NCI-H2171 treated with DMSO at 0.1 percent for 48 hours (cell line): ENCODE results near the gene RNF38.
A peak's percentile ranks its signal among the peaks of the same experiment; 100 is the strongest.
"Not testable (repeated sequence)": the region's sequence is repeated elsewhere in the genome, so short reads cannot be mapped to it uniquely, and the experiment has no call there.

ENCODE experiments used
- DNase-seq: peaks from one replicate; lab custom pipeline; 2025; lab: John Stamatoyannopoulos, UW

Gene RNF38

DNA sequence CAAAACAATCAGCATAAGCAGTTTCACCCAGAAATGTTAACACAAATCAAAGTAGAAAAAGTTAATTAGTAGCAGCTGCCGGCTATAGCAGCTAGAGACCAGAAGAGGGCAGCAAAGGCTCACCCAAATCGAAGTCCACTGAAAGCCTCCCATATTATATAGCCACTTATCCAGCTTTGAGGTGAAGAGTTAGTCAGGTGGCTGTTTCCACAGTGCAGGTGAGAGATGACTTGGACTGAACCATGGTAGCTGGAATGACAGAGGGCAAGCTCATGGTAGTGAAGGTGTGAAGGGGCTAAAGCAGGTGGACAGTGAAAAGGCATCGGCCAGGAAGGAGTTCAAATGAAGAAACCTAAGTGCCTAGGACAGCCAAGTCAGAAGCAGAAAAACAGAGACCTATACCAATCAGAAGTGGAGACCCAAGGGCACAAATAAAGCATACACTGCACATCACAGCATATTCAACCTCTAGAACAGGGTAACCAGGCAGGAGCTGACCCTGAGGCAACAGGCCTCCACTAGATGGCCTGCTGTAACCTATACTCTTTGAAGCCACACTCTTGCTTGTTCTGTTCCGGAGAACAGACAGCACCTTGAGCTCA, 7.2 kb upstream of the RNF38 start:
- peak; percentile 66 for DNase-seq

DNA sequence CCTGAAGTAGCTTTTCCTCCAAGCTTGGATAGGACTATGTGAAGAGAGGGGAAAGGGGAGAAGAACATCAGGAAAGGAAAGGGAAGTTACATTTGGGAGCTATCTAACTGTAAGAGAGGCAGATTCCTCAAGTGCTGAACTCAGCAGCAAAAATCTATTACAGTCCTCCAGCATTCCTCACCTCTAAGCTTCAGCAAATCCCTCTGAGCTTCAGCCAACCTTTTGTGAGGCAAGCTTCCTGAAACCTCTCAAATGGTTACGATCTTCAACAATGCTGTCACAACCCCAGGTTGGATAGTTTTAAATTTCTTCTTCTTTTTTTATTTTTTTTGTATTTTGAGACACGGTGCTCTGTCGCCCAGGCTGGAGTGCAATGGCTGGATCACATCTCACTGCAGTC, 2.5 kb upstream of the RNF38 start:
- DNase-seq: no peak

DNA sequence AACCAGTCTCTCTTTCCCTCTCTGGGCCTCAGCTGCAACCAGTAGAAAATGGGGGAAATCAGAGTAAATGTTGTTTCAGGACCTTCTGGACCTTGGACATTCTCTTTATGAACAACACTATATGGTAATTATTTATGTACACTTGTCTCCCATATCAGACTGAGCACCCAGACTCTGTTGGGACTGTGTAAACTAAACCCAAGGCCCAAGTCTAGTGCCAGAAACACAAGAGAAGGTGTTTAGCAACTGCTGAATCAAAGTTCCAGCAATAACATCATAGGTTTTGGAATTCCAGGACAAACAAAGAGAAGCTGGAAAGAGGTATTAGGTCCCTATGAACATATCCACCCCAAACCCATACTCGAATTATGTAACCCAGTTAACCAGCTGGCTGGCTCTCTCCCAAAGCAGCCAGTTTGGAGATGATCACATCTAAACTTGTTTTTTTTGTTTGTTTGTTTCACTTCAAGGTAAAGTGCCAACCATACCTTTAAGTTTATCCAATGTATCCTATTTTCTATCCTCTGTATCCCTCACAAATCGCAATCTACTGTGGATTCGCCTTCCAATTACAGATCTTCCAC, 1.9 kb upstream of the RNF38 start:
- no peak for DNase-seq

DNA sequence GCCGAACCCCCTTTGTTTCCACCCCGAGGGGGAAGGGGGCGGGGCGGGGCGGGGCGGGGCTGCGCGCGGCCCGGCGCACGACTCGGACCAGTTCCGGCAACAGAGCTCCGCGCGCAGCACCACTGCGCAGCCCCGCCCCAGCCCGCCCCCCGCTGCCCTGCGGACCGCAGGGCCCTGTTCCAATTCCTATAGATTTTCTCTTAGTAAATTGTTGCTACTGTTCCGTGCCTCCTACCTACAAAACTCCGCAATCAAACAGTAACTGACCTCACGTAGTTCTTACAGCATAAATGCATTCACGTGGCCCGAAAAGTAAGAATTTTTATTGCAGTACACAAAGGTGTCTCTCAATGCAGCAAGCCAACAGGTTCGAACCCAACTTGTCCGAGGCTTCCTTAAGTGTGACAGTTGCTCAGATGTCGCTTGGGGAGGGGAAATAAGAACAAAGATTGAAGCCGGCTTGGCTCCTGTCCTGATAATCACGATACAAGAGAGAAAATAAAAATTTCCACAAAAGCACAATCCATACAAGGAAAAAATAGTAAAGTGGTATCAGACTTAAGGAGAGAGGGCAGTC, 1.2 kb upstream of the RNF38 start:
- DNase-seq: no peak

DNA sequence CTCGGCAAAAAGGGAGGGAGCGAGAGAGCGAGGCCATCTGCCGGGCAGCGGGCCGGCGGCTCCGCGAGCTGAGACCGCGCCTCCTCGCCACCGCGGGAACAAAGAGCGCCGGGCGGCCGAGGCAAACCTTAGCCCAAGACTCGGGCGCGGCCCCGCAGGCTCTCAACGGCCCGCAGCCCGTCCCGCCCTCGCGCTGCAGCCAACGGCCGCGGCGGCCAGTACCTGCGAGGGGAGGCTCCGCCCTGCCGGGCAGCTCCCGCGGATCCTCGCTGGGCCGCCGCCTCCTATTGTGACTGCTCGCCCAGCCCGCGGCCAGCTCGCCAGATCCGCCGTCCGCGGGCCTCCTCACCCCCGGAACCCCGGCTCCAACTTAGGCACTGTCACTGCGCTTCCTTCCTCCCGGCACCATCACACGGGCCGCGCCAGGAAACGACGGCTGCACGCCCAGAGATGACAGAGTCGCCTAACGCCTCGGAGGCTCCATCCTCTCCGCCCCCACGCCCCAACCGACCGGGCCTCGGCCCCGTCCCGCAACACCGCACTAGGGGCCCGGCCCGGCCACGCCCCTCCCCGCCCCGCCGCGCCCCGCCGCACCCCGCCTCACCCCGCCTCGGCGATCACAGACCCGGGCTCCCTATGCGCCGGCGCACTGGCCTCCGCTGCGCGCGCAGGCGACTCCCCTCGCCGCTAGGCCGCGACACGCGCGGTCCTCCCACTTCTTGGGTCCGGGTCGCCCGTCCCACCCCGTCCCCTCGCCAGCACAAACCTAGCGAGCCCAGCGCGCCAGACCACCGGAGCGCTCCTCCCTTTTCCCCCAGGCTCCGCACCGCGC, 479 bp upstream of the RNF38 start:
- DNase-seq: peak; percentile 66

DNA sequence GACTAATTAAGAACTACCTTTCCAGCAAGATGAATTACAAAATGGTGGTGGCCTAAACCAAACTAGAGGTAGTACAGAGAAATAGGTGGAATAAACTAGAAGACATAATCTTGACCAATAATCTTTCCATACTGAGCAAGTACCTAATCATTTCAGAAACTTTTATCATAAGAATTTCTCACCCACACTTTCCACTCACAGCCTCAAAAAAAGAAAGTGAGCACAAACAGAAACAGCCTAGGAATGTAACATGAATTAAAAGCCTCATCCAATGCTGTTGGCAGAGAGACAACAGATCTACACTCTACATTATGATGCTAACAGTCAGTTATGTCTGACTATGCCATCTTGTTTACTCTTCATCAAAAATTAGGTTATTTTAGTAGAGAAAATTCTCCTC, 1.3 kb downstream of the RNF38 start:
- no peak for DNase-seq

DNA sequence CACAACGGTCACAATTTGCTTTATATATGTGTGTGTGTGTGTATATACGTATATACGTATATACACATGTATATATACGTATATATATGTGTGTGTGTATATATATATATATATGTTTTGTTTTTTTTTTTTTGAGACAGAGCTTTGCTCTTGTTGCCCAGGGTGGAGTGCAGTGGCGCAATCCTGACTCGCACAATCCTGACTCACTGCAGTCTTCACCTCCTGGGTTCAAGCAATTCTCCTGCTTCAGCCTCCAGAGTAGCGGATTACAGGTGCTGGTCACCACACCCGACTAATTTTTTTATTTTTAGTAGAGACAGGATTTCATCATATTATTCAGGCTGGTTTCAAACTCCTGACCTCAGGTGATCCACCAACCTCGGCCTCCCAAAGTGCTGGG, 3.1 kb downstream of the RNF38 start:
- no peak for DNase-seq

DNA sequence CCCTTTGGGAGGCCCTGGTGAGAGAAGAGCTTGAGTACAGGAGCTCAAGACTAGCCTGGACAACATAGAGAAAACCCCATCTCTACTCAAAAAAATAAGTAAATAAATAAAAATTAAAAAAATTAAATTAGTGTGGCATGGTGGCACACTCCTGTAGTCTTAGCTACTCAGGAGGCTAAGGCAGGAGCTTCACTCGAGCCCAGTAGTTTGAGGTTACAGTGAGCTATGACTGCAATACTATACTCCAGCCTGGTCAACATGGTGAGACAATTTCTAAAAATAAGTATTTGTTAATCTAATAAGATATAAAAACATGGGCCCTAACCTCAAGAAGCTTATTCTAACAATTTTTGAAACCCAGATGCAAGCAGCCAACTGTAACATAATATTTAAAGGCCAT, 7.6 kb downstream of the RNF38 start:
- no peak for DNase-seq

DNA sequence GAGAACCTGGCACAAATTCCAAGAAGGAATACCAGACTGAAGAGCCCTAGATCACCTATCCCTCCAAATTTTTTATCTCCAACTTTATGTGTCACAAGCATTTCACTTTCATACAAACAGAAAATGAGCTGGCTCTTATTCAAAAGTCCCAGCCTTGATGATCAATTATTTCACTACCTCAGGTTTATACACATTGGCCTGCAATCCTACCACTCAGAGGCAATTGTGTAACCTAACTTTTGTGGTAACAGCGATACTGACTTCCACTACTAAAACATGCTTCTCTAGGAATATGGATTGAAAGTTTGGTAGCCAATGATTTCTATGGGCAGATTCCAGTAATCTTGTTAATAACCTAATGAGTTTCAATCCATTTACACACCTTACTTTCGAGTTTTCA, 10.5 kb downstream of the RNF38 start:
- DNase-seq: no peak

DNA sequence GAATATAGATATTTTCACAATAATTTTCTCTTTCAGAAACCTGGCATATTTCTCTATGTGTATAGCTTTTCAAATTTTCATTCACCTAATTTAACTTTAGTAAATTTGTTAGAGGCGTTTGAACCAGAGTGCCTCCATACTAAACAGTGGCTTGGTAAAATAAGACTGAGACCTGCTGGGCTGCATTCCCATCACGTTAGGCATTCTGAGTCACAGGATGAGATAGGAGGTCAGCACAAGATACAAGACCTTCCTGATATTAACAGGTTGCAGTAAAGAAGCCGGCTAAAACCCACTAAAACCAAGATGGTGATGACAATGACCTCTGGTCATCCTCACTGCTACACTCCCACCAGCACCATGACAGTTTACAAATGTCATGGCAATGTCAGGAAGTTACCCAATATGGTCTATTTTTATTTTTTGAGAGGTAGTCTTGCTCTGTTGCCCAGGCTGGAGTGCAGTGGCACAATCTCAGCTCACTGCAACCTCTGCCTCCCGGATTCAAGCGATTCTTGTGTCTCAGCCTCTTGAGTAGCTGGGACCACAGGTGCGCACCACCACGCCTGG, 13.6 kb downstream of the RNF38 start:
- not testable (repeated sequence) for DNase-seq

DNA sequence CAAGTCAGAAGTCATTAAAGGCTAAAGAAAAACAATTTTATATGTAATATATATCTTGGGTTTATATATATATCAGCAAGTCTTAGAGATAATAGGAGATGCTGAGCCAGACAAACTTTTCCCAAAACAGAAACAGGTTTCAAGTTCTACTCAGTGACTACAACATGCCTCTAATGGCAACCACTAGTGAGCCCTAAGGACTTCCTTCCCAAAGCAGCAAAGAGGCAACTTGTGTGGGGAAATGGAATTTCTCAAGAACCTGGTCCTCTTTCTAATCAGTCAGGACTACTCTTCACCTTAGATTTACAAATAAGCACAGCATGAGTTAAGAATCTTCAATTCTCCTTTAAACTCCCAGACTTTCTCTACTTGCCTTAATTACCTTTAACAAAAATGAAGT, 17.6 kb downstream of the RNF38 start:
- DNase-seq: no peak

DNA sequence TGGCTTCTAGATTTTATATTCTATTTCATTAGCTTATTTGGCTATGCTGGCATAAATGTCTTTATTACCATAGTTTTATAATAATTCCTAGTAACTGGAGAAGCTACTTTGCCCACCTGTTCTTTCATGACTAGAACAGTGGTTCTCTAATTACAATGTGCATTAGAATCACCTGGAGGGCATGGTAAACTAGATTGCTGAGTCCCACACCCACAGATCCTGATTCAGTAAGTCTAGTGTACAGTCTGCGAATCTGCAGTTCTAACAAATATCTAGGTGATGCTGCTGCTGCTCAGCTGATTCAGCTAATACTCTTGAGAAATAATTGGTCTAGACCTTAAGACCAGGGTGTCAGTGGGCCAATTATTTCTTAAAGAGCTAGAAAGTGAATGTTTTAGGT, 35.5 kb downstream of the RNF38 start:
- no peak for DNase-seq

DNA sequence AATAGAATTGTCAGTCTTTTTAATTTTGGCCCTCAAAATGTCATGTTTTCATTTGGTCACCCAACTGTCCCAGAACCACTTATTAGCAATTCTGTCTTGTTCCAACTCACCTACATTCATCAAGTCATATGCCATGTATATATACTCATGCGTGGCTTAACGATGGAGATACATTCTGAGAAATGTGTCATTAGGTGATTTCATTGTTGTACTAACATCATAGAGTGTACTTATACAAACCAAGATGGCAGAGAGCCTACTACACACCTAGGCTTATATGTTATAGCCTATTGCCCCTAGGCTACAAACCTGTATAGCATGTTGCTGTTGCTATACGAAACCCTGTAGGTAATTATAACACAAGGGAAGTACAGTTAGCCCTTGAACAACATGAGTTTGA, 36.6 kb downstream of the RNF38 start:
- DNase-seq: no peak

DNA sequence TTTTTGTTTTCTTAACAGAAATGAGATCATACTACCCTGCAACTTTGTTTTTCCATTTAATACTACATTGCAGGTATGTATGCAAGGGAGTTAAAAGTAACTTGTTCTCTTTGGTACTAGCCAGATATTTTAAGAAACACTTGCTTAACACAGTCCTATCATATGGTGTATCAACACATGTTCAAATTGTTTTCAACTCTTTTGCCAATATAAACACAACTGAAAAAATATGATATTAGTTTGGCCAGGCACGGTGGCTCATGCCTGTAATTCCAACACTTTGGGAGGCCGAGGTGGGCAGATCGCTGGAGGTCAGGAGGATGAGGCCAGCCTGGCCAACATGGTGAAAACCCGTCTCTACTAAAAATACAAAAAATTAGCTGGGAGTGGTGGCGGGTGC, 41.6 kb downstream of the RNF38 start:
- no peak for DNase-seq

DNA sequence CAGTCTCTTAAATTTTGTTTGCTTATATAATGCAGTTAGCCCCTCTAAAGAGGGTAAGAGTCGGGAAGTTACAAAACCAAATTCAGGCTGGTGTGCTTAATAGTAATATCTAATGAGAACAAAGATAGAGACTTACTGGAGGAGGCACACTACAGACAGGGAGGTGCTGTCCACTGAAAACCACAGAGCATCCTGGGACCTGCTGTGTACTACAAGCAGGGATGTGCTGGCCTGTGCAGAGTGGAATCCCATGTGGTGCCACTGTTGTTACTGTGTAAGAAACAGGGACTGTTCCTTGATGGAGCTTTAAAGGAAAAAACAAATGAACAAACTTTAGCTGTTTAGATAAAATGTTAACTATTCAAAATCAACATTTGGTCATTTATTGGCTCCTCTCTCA, 42.4 kb downstream of the RNF38 start:
- no peak for DNase-seq

DNA sequence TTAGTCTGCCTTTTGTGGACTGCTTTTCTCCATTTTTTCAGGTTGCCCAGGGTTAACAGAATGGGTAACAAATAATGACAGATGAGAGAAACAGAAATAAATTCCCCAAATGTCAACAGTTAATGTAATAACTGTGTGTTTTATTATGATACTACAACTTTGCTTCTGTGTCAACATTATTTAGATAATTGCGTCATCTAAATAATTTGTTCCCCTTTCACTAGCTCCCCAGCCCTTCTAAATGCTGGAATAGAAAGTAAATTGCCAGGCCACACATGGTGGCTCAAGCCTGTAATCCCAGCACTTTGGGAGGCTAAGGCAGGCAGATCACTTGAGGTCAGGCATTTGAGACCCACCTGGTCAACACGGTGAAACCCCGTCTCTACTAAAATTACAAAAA, 53.5 kb downstream of the RNF38 start:
- DNase-seq: no peak

DNA sequence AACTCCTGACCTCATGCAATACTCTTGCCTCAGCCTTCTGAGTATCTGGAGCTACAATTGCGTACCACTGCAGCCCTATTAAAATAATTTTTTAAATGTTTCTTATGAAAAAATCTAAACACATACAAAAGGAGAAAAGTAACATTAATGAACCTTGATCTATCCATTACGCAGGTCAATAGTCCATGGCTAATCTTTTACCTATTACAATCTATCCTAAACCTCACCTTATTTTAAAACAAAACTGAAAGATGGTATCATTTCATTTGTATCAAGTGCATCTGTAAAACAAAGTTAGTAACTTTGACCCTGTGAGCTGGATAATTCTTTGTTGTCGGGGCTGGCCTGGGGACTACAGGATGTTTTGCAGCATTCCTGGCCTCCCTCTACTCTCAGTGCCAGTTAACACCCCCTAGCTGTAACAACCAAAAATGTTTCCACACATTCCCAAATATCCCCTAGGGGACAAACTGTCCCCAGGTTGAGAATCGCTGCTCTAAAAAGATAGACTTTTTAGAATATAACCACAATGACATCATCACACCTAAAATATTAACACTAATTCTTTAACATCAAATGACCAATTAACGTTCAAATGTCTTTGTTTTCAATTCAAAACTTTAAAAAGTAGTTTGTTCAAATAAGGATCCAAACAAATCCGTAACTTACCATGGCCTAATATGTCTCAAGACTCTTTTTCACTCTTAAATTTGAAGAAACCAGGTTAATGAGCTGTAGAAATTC, 54.8 kb downstream of the RNF38 start:
- no peak for DNase-seq

DNA sequence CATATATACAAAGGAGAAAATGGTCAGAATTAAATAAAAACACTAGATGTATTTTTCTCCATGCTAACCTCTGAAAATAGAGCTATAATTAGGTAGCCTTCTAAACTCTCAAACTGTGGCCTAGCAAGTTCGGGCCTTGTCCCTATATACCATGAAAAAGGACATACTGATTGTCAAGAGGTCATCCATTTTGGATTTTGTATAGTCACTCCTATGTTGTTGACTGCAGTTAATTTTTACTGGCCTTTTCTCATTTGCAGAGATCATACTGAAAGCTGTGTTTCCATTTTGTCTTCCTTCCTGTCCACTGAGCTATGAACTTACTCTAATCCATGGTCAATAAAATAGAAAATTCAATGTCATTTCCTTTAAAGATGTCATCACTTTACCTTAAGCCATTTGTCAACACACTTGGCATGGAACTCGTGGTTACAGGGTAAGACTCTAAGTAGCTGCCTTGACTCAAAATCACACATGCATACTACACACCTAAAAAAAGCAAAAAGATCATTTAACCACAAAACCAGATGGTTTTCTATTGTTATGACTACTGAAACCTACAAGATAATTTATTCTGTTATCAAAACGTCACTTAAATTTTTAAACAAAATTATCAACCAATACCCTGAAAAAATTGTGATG, 58.0 kb downstream of the RNF38 start:
- no peak for DNase-seq

DNA sequence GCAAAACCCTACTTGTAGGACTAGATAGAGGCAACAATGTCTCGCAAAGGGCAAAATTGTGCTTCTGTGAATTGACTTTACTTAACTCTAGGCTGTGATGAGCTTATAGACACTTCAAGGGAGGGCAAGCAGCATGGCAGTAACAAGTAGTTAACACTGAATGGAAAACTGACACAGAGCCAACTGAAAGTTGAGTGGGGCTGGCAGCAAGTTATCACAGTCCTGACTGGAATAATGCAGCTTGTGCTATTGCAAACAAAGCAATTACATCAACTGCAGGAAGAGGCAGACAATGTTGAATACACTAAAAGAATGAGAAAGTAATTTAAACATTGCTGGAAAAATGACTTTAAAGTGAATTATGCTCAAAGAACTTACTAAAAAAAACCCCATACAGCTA, 62.2 kb downstream of the RNF38 start:
- no peak for DNase-seq

DNA sequence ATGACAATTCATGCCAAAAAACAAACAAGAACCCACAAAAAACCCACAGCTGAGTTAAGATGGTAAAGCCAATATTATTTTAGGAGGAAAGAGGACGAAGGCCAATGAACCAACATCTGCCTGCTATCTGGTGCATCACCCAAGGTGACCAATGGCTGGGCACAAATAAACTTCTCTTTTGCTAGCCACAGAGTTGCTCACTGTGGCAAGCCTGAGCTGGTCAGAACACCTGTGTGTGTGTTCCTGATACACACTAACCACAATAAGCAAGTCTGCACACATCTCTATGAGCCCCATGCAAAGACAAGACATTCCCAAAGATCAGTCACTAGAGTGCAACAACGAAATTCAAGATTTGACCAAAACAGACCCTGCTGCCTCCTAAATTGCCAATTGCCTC, 63.1 kb downstream of the RNF38 start:
- no peak for DNase-seq

DNA sequence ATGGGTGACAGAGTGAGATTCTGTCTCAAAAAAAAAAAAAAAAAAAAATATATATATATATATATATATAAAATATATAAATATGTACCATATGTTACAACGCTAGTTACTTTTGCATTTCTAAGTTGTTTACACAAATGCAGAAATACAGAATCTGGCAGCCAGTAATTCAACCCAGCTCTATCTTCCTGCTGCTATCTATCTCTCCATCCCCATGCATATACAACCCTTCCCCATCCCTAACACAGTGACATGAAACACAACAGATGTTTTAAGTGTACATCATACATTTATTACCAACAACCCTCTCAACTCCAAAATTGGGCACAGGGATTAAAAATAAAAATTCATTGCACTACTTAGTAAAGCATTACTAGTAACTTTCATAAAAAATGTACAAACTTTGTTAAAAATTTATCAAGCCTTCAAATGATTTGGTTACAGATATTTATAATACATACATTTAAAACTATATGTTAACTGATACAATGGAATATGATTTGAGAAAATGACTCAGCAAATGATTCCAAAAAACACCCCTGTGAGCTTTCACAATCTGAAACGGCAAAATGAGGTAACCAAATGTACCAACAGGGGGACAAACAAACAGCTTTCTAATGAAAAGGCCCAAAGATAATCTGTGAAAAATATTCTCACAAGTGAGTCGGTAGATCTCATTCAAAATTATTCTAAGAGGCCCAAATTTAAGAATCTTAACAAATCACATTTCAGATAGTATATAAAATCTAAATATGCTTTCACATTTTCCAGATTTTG, 63.8 kb downstream of the RNF38 start:
- no peak for DNase-seq
